ENCODE measurements around the gene BRAF. TPM values are rescaled to one million over a fixed set of nuclear protein-coding genes. Genes with fewer than 3 reads are reported as not detected.
A peak's percentile ranks its signal among the peaks of the same experiment; 100 is the strongest.
"Not testable (repeated sequence)": the region's sequence is repeated elsewhere in the genome, so short reads cannot be mapped to it uniquely, and the experiment has no call there.

The BRAF gene
- total RNA-seq, 1 donor from 2014 or later, result 60.5 TPM

- Mint-ChIP-seq H3K27ac (no peak overlapping the region), H3K4me3 (ENCODE audit: low read depth) (peak overlapping the region; percentile 76), H3K36me3 (ENCODE audit: insufficient read depth) (peaks cover 2% of the 10 kb centered on the region), H3K27me3 (no peaks in the 10 kb centered on the region), H3K4me1 (ENCODE audit: low read depth) (peaks cover 11% of the 10 kb centered on the region), H3K9me3 (ENCODE audit: low read depth) (no peaks in the 10 kb centered on the region)
- TF ChIP-seq, protein P1, sequence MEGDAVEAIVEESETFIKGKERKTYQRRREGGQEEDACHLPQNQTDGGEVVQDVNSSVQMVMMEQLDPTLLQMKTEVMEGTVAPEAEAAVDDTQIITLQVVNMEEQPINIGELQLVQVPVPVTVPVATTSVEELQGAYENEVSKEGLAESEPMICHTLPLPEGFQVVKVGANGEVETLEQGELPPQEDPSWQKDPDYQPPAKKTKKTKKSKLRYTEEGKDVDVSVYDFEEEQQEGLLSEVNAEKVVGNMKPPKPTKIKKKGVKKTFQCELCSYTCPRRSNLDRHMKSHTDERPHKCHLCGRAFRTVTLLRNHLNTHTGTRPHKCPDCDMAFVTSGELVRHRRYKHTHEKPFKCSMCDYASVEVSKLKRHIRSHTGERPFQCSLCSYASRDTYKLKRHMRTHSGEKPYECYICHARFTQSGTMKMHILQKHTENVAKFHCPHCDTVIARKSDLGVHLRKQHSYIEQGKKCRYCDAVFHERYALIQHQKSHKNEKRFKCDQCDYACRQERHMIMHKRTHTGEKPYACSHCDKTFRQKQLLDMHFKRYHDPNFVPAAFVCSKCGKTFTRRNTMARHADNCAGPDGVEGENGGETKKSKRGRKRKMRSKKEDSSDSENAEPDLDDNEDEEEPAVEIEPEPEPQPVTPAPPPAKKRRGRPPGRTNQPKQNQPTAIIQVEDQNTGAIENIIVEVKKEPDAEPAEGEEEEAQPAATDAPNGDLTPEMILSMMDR (IDR thresholded peaks at IDR 0.05; ENCODE audit: unreplicated experiment), result no peak
- no peak for DNase-seq (ENCODE audit: low spot score, unreplicated experiment)
Measured at GRCh38 chr7:140671966-140672365, 252.8 kb downstream of the BRAF start.

DNA sequence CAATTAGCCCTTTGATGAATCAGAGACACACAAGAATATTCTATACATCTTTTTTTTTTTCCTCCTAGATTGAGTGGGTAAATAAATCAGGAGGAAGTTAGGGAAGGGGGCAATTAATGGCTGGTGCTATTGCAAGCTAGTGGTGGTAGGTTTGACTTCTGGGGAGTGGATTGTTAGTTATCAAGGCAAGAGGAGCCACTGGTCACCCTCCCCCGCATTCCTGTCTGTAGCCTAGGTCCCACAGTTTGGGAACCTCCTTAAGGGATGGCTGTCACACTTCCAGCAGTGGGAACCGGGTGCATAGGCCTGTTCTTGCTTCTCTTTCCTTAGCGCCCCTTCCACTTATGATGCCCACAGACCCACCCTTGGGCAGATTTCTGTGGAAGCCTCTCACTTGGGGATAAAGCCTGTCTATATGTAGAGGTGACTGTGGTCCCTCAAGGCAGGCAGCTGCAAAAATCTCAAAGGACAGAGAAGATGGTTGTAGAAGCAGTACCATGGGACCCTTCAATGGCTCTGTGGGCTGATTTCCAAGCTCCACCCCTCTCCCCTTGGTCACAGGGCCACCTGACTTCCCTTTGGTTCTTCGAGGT is 254.3 kb downstream of the BRAF start:
- H3K9me3 Mint-ChIP-seq (ENCODE audit: low read depth), result no peaks in the 10 kb centered on the region
- peaks cover 3% of the 10 kb centered on the region for H3K27me3 Mint-ChIP-seq
- peaks cover 9% of the 10 kb centered on the region for H3K4me1 Mint-ChIP-seq (ENCODE audit: low read depth)
- no peak overlapping the region for H3K27ac Mint-ChIP-seq
- H3K4me3 Mint-ChIP-seq (ENCODE audit: low read depth), result no peak overlapping the region
- TF ChIP-seq, protein P1 (IDR thresholded peaks at IDR 0.05; ENCODE audit: unreplicated experiment), result no peak
- DNase-seq (ENCODE audit: low spot score, unreplicated experiment), result no peak
- H3K36me3 Mint-ChIP-seq (ENCODE audit: insufficient read depth), result no peaks in the 10 kb centered on the region

GRCh38 chr7:140669862-140670261 is 254.9 kb downstream of the BRAF start:
- not testable (repeated sequence) for DNase-seq (ENCODE audit: low spot score, unreplicated experiment); H3K27ac Mint-ChIP-seq; H3K9me3 Mint-ChIP-seq (ENCODE audit: low read depth); H3K4me1 Mint-ChIP-seq (ENCODE audit: low read depth); H3K4me3 Mint-ChIP-seq (ENCODE audit: low read depth); H3K27me3 Mint-ChIP-seq; H3K36me3 Mint-ChIP-seq (ENCODE audit: insufficient read depth)

DNA sequence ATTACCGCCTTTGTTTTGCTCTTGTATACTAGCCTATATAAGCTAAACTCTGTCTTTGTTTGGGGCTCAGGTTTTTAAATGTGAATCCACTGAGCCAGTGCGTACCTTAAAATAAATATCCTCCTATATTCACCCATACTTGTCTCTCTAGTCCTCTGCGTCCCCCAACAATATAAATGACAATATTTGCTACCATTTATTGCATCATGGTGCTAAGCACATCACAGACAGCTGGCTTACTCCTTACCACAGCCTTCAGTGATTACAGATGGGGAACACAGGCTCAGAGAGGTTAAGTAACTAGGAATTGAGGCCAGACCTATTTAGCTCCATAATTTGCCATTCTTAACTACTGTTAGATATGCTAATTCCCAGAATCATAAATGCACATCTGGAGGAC is 255.4 kb downstream of the BRAF start:
- no peak overlapping the region for H3K27ac Mint-ChIP-seq
- TF ChIP-seq, protein P1 (IDR thresholded peaks at IDR 0.05; ENCODE audit: unreplicated experiment), result no peak
- DNase-seq (ENCODE audit: low spot score, unreplicated experiment), result no peak
- no peaks in the 10 kb centered on the region for H3K36me3 Mint-ChIP-seq (ENCODE audit: insufficient read depth)
- peaks cover 6% of the 10 kb centered on the region for H3K4me1 Mint-ChIP-seq (ENCODE audit: low read depth)
- H3K9me3 Mint-ChIP-seq (ENCODE audit: low read depth), result no peaks in the 10 kb centered on the region
- H3K4me3 Mint-ChIP-seq (ENCODE audit: low read depth), result no peak overlapping the region
- H3K27me3 Mint-ChIP-seq, result peaks cover 3% of the 10 kb centered on the region

Other genes with a start within 250 kb of the BRAF start
- 172 and 174 TPM in 2 replicates for gene NDUFB2, start 228.2 kb downstream of the BRAF start, total RNA-seq
- 48.5 and 49.6 TPM in 2 replicates for gene MRPS33, start 90.0 kb upstream of the BRAF start, total RNA-seq
- 2.3 and 2.8 TPM in 2 replicates for gene TMEM178B, start 149.1 kb upstream of the BRAF start, total RNA-seq

Data from progenitor cell of endocrine pancreas (in vitro differentiated cells).